Cardiac fibroblast (primary cell): Measurements from ENCODE around the gene TLL1.

ENCODE experiments used
- DNase-seq, 2 donors: peaks; one replicate each; pipeline versions ENCODE4 v3.0.0 to v3.0.0-alpha.2; 2010; ENCODE audit warnings: low read depth in 2 of 2
- H3K4me3 ChIP-seq, 2 donors: replicated peaks in 1 of 2; 1 replicate in 1 of 2; 2 replicates in 1 of 2; pipeline ENCODE4 v1.5.1; 2011; ENCODE audit warnings: low read depth in 2 of 2, low read length in 2 of 2, mild to moderate bottlenecking in 2 of 2, moderate library complexity in 1 of 2
- CTCF ChIP-seq: IDR thresholded peaks from one replicate; pipeline ENCODE4 v1.5.1; 2011; ENCODE audit warnings: low read depth, mild to moderate bottlenecking, low read length, inconsistent platforms

Gene TLL1

GRCh38 chr4:166049036-166049435, 176.0 kb downstream of the TLL1 start:
- TF ChIP-seq CTCF, result no peak
- H3K4me3 ChIP-seq, result no peak overlapping the region
- no peak for DNase-seq

GRCh38 chr4:166064721-166065120, 191.7 kb downstream of the TLL1 start:
- no peak for TF ChIP-seq CTCF
- H3K4me3 ChIP-seq, result no peak overlapping the region
- DNase-seq, result no peak

- no peak overlapping the region for H3K4me3 ChIP-seq
- no peak for TF ChIP-seq CTCF
- no peak for DNase-seq
Observed at GRCh38 chr4:166065324-166065723, 192.3 kb downstream of the TLL1 start.

- TF ChIP-seq CTCF, result no peak
- DNase-seq, result no peak
- no peak overlapping the region for H3K4me3 ChIP-seq
Observed at GRCh38 chr4:166066936-166067335, 193.9 kb downstream of the TLL1 start.

GRCh38 chr4:166067915-166068314, 194.9 kb downstream of the TLL1 start:
- H3K4me3 ChIP-seq, result no peak overlapping the region
- DNase-seq, result no peak
- no peak for TF ChIP-seq CTCF

- no peak overlapping the region for H3K4me3 ChIP-seq
- no peak for DNase-seq
- TF ChIP-seq CTCF, result no peak
Observed at GRCh38 chr4:166073783-166074182, 200.7 kb downstream of the TLL1 start.

- no peak for DNase-seq
- no peak for TF ChIP-seq CTCF
- H3K4me3 ChIP-seq, result no peak overlapping the region
Observed at GRCh38 chr4:166075599-166075998, 202.6 kb downstream of the TLL1 start.
